Endothelial cell of umbilical vein (primary cell): Measurements from ENCODE around the gene ASTN1. TPM values are rescaled to one million over a fixed set of nuclear protein-coding genes. Genes with fewer than 3 reads are reported as not detected.

Source experiments
- BruUV-seq: library from RNA; stranded (reverse); fragments of 400-500 nt; replicated peaks from 2 replicates; lab custom pipeline; 2021; lab: Mats Ljungman, UMichigan
- CTCF ChIA-PET: fragments of 300-600, 350-600 bp; sonication (Branson Sonifier 250); formaldehyde crosslinking; loops from one replicate; lab custom pipeline; 2021; ENCODE audit warnings: antibody characterized with exemption, inconsistent platforms; lab: Charles Lee
- POLR2A ChIA-PET: fragments of 300-600, 350-600 bp; sonication (Branson Sonifier 250); formaldehyde crosslinking; loops from one replicate; lab custom pipeline; 2021; ENCODE audit warnings: antibody characterized with exemption, inconsistent platforms; lab: Charles Lee
- DNase-seq: peaks from one replicate; pipeline ENCODE4 v3.0.0-alpha.2; 2011; ENCODE audit warnings: low read depth, low spot score
- FAIRE-seq: peaks from 2 replicates; lab custom pipeline; 2011; peaks lifted over from hg19 to GRCh38; lab: Jason Lieb, UNC
- H2AFZ ChIP-seq: 2 replicates; pipeline ENCODE4 v1.6.0; 2012; ENCODE audit warnings: low read depth, low read length, control low read depth, inconsistent platforms
- H3K27ac ChIP-seq: 2 replicates; pipeline ENCODE4 v1.5.1; 2011; ENCODE audit warnings: low read depth, mild to moderate bottlenecking, control low read depth, low read length, moderate library complexity; ENCODE audit not compliant: insufficient read depth
- H3K27me3 ChIP-seq, 2 experiments: 2 replicates each; pipeline versions ENCODE4 v1.6.0 to v1.6.1; 2011; ENCODE audit warnings: low read length in 2 of 2, mixed read lengths in 1 of 2; ENCODE audit not compliant: control insufficient read depth in 2 of 2, insufficient read depth in 2 of 2
- H3K36me3 ChIP-seq, 2 experiments: 2 replicates in 1 of 2; 3 replicates in 1 of 2; pipeline ENCODE4 v1.5.1; 2011; ENCODE audit warnings: low read length in 2 of 2, mild to moderate bottlenecking in 1 of 2, moderate library complexity in 1 of 2; ENCODE audit not compliant: control insufficient read depth in 2 of 2, insufficient read depth in 2 of 2; ENCODE audit errors: extremely low read depth in 1 of 2
- H3K4me1 ChIP-seq: 3 replicates; pipeline ENCODE4 v1.5.1; 2011; ENCODE audit warnings: mild to moderate bottlenecking, low read length; ENCODE audit not compliant: control insufficient read depth, insufficient read depth; ENCODE audit errors: extremely low read depth
- H3K4me2 ChIP-seq: 2 replicates; pipeline ENCODE4 v1.6.1; 2011; ENCODE audit warnings: low read length, control low read depth, mixed read lengths; ENCODE audit not compliant: insufficient read depth
- H3K4me3 ChIP-seq, 3 experiments: fragments of 200-600 bp in 1 of 3; sonication (generic), shearing (Covaris generic) in 1 of 3; replicated peaks in 1 of 3; 2 replicates each; pipeline ENCODE4 v1.5.1; 2011 to 2016; ENCODE audit warnings: control low read depth in 3 of 3, low read length in 3 of 3, mild to moderate bottlenecking in 2 of 3, inconsistent platforms in 1 of 3, low read depth in 1 of 3, moderate library complexity in 1 of 3; ENCODE audit not compliant: insufficient read depth in 1 of 3
- H3K79me2 ChIP-seq: 2 replicates; pipeline ENCODE4 v1.6.0; 2012; ENCODE audit warnings: low read length, inconsistent platforms; ENCODE audit not compliant: control insufficient read depth, insufficient read depth
- H3K9ac ChIP-seq: replicated peaks from 2 replicates; pipeline ENCODE3; 2011; ENCODE audit warnings: low read length, control low read depth; ENCODE audit not compliant: insufficient read depth; ENCODE audit errors: extremely low read depth
- H3K9me1 ChIP-seq: replicated peaks from 3 replicates; pipeline ENCODE4 v1.6.0; 2011; ENCODE audit warnings: mild to moderate bottlenecking, low read length; ENCODE audit not compliant: control insufficient read depth, insufficient read depth; ENCODE audit errors: extremely low read depth
- H3K9me3 ChIP-seq: replicated peaks from 2 replicates; pipeline ENCODE4 v1.5.1; 2012; ENCODE audit warnings: low read length, inconsistent platforms; ENCODE audit not compliant: control insufficient read depth, insufficient read depth
- H4K20me1 ChIP-seq: replicated peaks from 2 replicates; pipeline ENCODE3; 2011; ENCODE audit warnings: mild to moderate bottlenecking, low read length; ENCODE audit not compliant: control insufficient read depth, insufficient read depth; ENCODE audit errors: extremely low read depth
- EZH2 ChIP-seq: IDR thresholded peaks from 2 replicates; pipeline ENCODE4 v1.6.1; 2012; ENCODE audit warnings: borderline replicate concordance, low read depth, mild to moderate bottlenecking, moderate library complexity, low read length, inconsistent platforms; ENCODE audit not compliant: severe bottlenecking
- FOS ChIP-seq: IDR thresholded peaks from 2 replicates; pipeline ENCODE4 v1.6.1; 2011; ENCODE audit warnings: mild to moderate bottlenecking, low read length, moderate library complexity, borderline replicate concordance; ENCODE audit not compliant: insufficient read depth
- GATA2 ChIP-seq: IDR thresholded peaks from 2 replicates; pipeline ENCODE4 v1.7.0; 2011; ENCODE audit warnings: low read depth, mild to moderate bottlenecking, moderate library complexity, mixed read lengths, low read length; ENCODE audit not compliant: insufficient read length, insufficient read depth
- JUN ChIP-seq: IDR thresholded peaks from 2 replicates; pipeline ENCODE4 v1.6.1; 2011; ENCODE audit warnings: borderline replicate concordance, low read depth; ENCODE audit not compliant: insufficient read length, insufficient read depth
- MYC ChIP-seq: IDR thresholded peaks from one replicate; pipeline ENCODE4 v1.6.1; 2011; ENCODE audit warnings: mild to moderate bottlenecking, low read depth, low read length
- POLR2A ChIP-seq: IDR thresholded peaks from 2 replicates; pipeline ENCODE4 v1.6.1; 2012; ENCODE audit warnings: low read depth, mild to moderate bottlenecking, control low read depth, low read length
- POLR2AphosphoS5 ChIP-seq: IDR thresholded peaks from 2 replicates; pipeline ENCODE4 v1.6.1; 2012; ENCODE audit warnings: low read depth, mild to moderate bottlenecking, control low read depth, low read length, moderate library complexity; ENCODE audit not compliant: insufficient read depth
- dilution Hi-C: fragments of 300-500 bp; cut with MboI; formaldehyde crosslinking; loops from one replicate; pipeline ENCODE4 v1.15.0; 2019; ENCODE audit warnings: low sequenced_read_pairs; ENCODE audit not compliant: extremely low pct_ligation_motif_present
- intact Hi-C: fragments of 100-400 bp; cut with micrococcal nuclease; formaldehyde crosslinking; loops from one replicate; pipeline ENCODE4 v1.10.0; 2022
- polyA plus RNA-seq, 4 experiments: library from polyadenylated mRNA; depleted of rRNA in 3 of 4; stranded (reverse) in 3 of 4; unstranded in 1 of 4; fragments of >200 nt; gene quantifications; 2 replicates each; pipeline versions ENCODE4 v1.2.1 to v1.2.3, GENCODE V29; 2011 to 2012; ENCODE audit warnings: missing spikeins in 1 of 4
- total RNA-seq: library from RNA; stranded (reverse); gene quantifications from 2 replicates; pipeline ENCODE4 v1.2.3, GENCODE V29; 2021
- TF ChIP-seq, protein P1 (sequence below): IDR thresholded peaks from 2 replicates; pipeline ENCODE4 v1.6.1; 2011; ENCODE audit not compliant: insufficient read depth, insufficient read length
- TF ChIP-seq, protein P2 (sequence below), 2 donors: IDR thresholded peaks; 1 replicate in 1 of 2; 2 replicates in 1 of 2; pipeline ENCODE4 v1.5.1; 2011; ENCODE audit warnings: low read length in 2 of 2, mild to moderate bottlenecking in 2 of 2, moderate library complexity in 2 of 2, control low read depth in 1 of 2, inconsistent platforms in 1 of 2, low read depth in 1 of 2; ENCODE audit not compliant: insufficient read depth in 1 of 2; ENCODE audit errors: extremely low read depth in 1 of 2

ASTN1 gene
- total and polyA plus RNA-seq, 2 donors (not counting 3 experiments of a cell fraction or from before 2014, with no cell fraction given), result 0.04 TPM; not detected in 1

DNA sequence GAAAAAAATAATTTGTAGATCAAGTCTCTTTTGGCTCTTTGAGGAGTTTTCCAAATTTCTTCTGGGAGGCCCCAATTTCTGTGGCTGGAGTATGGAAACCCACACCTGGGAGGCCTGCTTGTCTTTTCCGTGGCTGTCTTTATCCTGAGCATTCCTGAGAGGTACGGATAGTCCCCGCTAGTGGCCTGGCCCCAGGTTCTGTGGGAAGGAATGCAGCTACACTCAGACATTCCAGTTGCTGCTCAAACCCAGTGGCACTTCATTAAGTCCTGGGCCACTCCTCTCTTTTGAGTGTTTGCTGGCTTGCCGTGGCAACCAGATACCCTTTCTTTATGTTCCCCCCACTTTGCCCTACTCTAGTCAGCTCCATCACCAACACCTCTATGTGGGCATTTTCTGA, 310.4 kb downstream of the ASTN1 start:
- Histone ChIP-seq H3K9me1 (no peaks in the 10 kb centered on the region), H3K27ac (no peak overlapping the region), H3K9me3 (no peaks in the 10 kb centered on the region), H3K4me2 (no peak overlapping the region), H3K36me3 (no peaks in the 10 kb centered on the region), H2AFZ (no peak overlapping the region), H3K79me2 (no peaks in the 10 kb centered on the region), H3K9ac (no peak overlapping the region), H3K27me3 (no peaks in the 10 kb centered on the region), H3K4me1 (no peaks in the 10 kb centered on the region), H3K4me3 (no peak overlapping the region), H4K20me1 (no peaks in the 10 kb centered on the region)
- intact Hi-C loops, result no loop called here
- ChIA-PET CTCF (no interaction called here), POLR2A (no interaction called here)
- no peak for FAIRE-seq
- no TSS peak for BruUV-seq
- dilution Hi-C loops, result no loop called here
- no peak for DNase-seq
- TF ChIP-seq GATA2 (no peak), POLR2A (no peak), MYC (no peak), JUN (no peak), EZH2 (no peak), FOS (no peak), POLR2AphosphoS5 (no peak)
- TF ChIP-seq, protein P1, sequence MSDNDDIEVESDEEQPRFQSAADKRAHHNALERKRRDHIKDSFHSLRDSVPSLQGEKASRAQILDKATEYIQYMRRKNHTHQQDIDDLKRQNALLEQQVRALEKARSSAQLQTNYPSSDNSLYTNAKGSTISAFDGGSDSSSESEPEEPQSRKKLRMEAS, result no peak
- TF ChIP-seq, protein P2, sequence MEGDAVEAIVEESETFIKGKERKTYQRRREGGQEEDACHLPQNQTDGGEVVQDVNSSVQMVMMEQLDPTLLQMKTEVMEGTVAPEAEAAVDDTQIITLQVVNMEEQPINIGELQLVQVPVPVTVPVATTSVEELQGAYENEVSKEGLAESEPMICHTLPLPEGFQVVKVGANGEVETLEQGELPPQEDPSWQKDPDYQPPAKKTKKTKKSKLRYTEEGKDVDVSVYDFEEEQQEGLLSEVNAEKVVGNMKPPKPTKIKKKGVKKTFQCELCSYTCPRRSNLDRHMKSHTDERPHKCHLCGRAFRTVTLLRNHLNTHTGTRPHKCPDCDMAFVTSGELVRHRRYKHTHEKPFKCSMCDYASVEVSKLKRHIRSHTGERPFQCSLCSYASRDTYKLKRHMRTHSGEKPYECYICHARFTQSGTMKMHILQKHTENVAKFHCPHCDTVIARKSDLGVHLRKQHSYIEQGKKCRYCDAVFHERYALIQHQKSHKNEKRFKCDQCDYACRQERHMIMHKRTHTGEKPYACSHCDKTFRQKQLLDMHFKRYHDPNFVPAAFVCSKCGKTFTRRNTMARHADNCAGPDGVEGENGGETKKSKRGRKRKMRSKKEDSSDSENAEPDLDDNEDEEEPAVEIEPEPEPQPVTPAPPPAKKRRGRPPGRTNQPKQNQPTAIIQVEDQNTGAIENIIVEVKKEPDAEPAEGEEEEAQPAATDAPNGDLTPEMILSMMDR (IDR thresholded peaks at IDR 0.05; ENCODE audit: extremely low read depth in 1 of 2, insufficient read depth in 1 of 2, low read depth in 1 of 2, low read length in 2 of 2), result no peak
